ENCODE measurements around the gene PLEK.
"Not testable (repeated sequence)": the region's sequence is repeated elsewhere in the genome, so short reads cannot be mapped to it uniquely, and the experiment has no call there.

PLEK gene

GRCh38 chr2:68366083-68366560, 1.0 kb downstream of the PLEK start:
- Mint-ChIP-seq H3K27ac (no peak overlapping the region), H3K36me3 (ENCODE audit: low read depth) (peaks cover 9% of the 10 kb centered on the region), H3K4me3 (peak overlapping the region; percentile 33), H3K4me1 (ENCODE audit: low read depth) (peaks cover 32% of the 10 kb centered on the region), H3K27me3 (ENCODE audit: low read depth) (peaks cover 10% of the 10 kb centered on the region), H3K9me3 (peaks cover 13% of the 10 kb centered on the region)

GRCh38 chr2:68367953-68368653, 3.0 kb downstream of the PLEK start:
- H3K27ac Mint-ChIP-seq = no peak overlapping the region
- H3K36me3 Mint-ChIP-seq (ENCODE audit: low read depth) = peaks cover 9% of the 10 kb centered on the region
- peaks cover 28% of the 10 kb centered on the region for H3K4me1 Mint-ChIP-seq (ENCODE audit: low read depth)
- peaks cover 13% of the 10 kb centered on the region for H3K9me3 Mint-ChIP-seq
- peaks cover 10% of the 10 kb centered on the region for H3K27me3 Mint-ChIP-seq (ENCODE audit: low read depth)
- H3K4me3 Mint-ChIP-seq = no peak overlapping the region

GRCh38 chr2:68368654-68369336, 3.7 kb downstream of the PLEK start:
- H3K4me1 Mint-ChIP-seq (ENCODE audit: low read depth) = peaks cover 24% of the 10 kb centered on the region
- H3K36me3 Mint-ChIP-seq (ENCODE audit: low read depth) = peaks cover 9% of the 10 kb centered on the region
- no peak overlapping the region for H3K27ac Mint-ChIP-seq
- peaks cover 13% of the 10 kb centered on the region for H3K9me3 Mint-ChIP-seq
- no peak overlapping the region for H3K4me3 Mint-ChIP-seq
- peaks cover 10% of the 10 kb centered on the region for H3K27me3 Mint-ChIP-seq (ENCODE audit: low read depth)

GRCh38 chr2:68369337-68369734, 4.3 kb downstream of the PLEK start:
- Mint-ChIP-seq H3K36me3 (ENCODE audit: low read depth) (peaks cover 9% of the 10 kb centered on the region), H3K4me3 (no peak overlapping the region), H3K9me3 (peaks cover 13% of the 10 kb centered on the region), H3K4me1 (ENCODE audit: low read depth) (peaks cover 22% of the 10 kb centered on the region), H3K27me3 (ENCODE audit: low read depth) (peaks cover 13% of the 10 kb centered on the region), H3K27ac (no peak overlapping the region)

GRCh38 chr2:68371138-68371537, 6.1 kb downstream of the PLEK start:
- peaks cover 13% of the 10 kb centered on the region for H3K4me1 Mint-ChIP-seq (ENCODE audit: low read depth)
- H3K9me3 Mint-ChIP-seq = peaks cover 13% of the 10 kb centered on the region

GRCh38 chr2:68371581-68371980, 6.5 kb downstream of the PLEK start:
- H3K4me3 Mint-ChIP-seq = peak overlapping the region; percentile 3
- H3K27me3 Mint-ChIP-seq (ENCODE audit: low read depth) = peaks cover 18% of the 10 kb centered on the region
- peaks cover 9% of the 10 kb centered on the region for H3K36me3 Mint-ChIP-seq (ENCODE audit: low read depth)
- peaks cover 13% of the 10 kb centered on the region for H3K9me3 Mint-ChIP-seq
- peaks cover 12% of the 10 kb centered on the region for H3K4me1 Mint-ChIP-seq (ENCODE audit: low read depth)
- H3K27ac Mint-ChIP-seq = no peak overlapping the region

More at GRCh38 chr2:68371138-68371537, 6.1 kb downstream of the PLEK start:
- no peak overlapping the region for H3K4me3 Mint-ChIP-seq
- H3K36me3 Mint-ChIP-seq (ENCODE audit: low read depth) = peaks cover 9% of the 10 kb centered on the region
- peaks cover 18% of the 10 kb centered on the region for H3K27me3 Mint-ChIP-seq (ENCODE audit: low read depth)
- no peak overlapping the region for H3K27ac Mint-ChIP-seq

- peaks cover 26% of the 10 kb centered on the region for H3K27me3 Mint-ChIP-seq (ENCODE audit: low read depth)
- H3K4me1 Mint-ChIP-seq (ENCODE audit: low read depth) = peaks cover 18% of the 10 kb centered on the region
- H3K36me3 Mint-ChIP-seq (ENCODE audit: low read depth) = peaks cover 9% of the 10 kb centered on the region
- H3K27ac Mint-ChIP-seq = peak overlapping the region; percentile 13
- H3K4me3 Mint-ChIP-seq = no peak overlapping the region
- peaks cover 13% of the 10 kb centered on the region for H3K9me3 Mint-ChIP-seq
Observed at GRCh38 chr2:68372485-68372884, 7.4 kb downstream of the PLEK start.

GRCh38 chr2:68374184-68374583, 9.1 kb downstream of the PLEK start:
- peaks cover 5% of the 10 kb centered on the region for H3K36me3 Mint-ChIP-seq (ENCODE audit: low read depth)
- no peak overlapping the region for H3K4me3 Mint-ChIP-seq
- H3K9me3 Mint-ChIP-seq = peaks cover 7% of the 10 kb centered on the region
- peaks cover 25% of the 10 kb centered on the region for H3K4me1 Mint-ChIP-seq (ENCODE audit: low read depth)
- no peak overlapping the region for H3K27ac Mint-ChIP-seq
- H3K27me3 Mint-ChIP-seq (ENCODE audit: low read depth) = peaks cover 23% of the 10 kb centered on the region

- Mint-ChIP-seq H3K27ac (no peak overlapping the region), H3K36me3 (ENCODE audit: low read depth) (peaks cover 7% of the 10 kb centered on the region), H3K4me3 (no peak overlapping the region)
Observed at GRCh38 chr2:68375582-68375981, 10.5 kb downstream of the PLEK start.

GRCh38 chr2:68377137-68377780, 12.2 kb downstream of the PLEK start:
- Mint-ChIP-seq H3K27ac (no peak overlapping the region), H3K4me3 (no peak overlapping the region), H3K9me3 (peaks cover 3% of the 10 kb centered on the region), H3K36me3 (ENCODE audit: low read depth) (peaks cover 10% of the 10 kb centered on the region), H3K4me1 (ENCODE audit: low read depth) (peaks cover 28% of the 10 kb centered on the region), H3K27me3 (ENCODE audit: low read depth) (peaks cover 18% of the 10 kb centered on the region)

More at GRCh38 chr2:68375582-68375981, 10.5 kb downstream of the PLEK start:
- Mint-ChIP-seq H3K27me3 (ENCODE audit: low read depth) (peaks cover 23% of the 10 kb centered on the region), H3K4me1 (ENCODE audit: low read depth) (peaks cover 33% of the 10 kb centered on the region), H3K9me3 (no peaks in the 10 kb centered on the region)

- Mint-ChIP-seq H3K27me3 (ENCODE audit: low read depth) (peaks cover 18% of the 10 kb centered on the region), H3K4me1 (ENCODE audit: low read depth) (peaks cover 24% of the 10 kb centered on the region)
- not testable (repeated sequence) for H3K27ac Mint-ChIP-seq; H3K9me3 Mint-ChIP-seq; H3K36me3 Mint-ChIP-seq (ENCODE audit: low read depth); H3K4me3 Mint-ChIP-seq
Observed at GRCh38 chr2:68378779-68379178, 13.7 kb downstream of the PLEK start.

- peaks cover 3% of the 10 kb centered on the region for H3K9me3 Mint-ChIP-seq
- peak overlapping the region; percentile 60 for H3K27ac Mint-ChIP-seq
- H3K4me3 Mint-ChIP-seq = peak overlapping the region; percentile 36
- peaks cover 10% of the 10 kb centered on the region for H3K36me3 Mint-ChIP-seq (ENCODE audit: low read depth)
- peaks cover 24% of the 10 kb centered on the region for H3K4me1 Mint-ChIP-seq (ENCODE audit: low read depth)
- peaks cover 15% of the 10 kb centered on the region for H3K27me3 Mint-ChIP-seq (ENCODE audit: low read depth)
Observed at GRCh38 chr2:68379184-68379708, 14.2 kb downstream of the PLEK start.

- Mint-ChIP-seq H3K9me3 (peaks cover 3% of the 10 kb centered on the region), H3K27ac (no peak overlapping the region), H3K36me3 (ENCODE audit: low read depth) (peaks cover 13% of the 10 kb centered on the region), H3K27me3 (ENCODE audit: low read depth) (peaks cover 3% of the 10 kb centered on the region), H3K4me3 (no peak overlapping the region), H3K4me1 (ENCODE audit: low read depth) (peaks cover 41% of the 10 kb centered on the region)
Observed at GRCh38 chr2:68383778-68384177, 18.7 kb downstream of the PLEK start.

GRCh38 chr2:68384485-68385107, 19.5 kb downstream of the PLEK start:
- H3K36me3 Mint-ChIP-seq (ENCODE audit: low read depth) = peaks cover 11% of the 10 kb centered on the region
- no peak overlapping the region for H3K4me3 Mint-ChIP-seq
- no peak overlapping the region for H3K27ac Mint-ChIP-seq

More at GRCh38 chr2:68384485-68385107, 19.5 kb downstream of the PLEK start:
- Mint-ChIP-seq H3K9me3 (peaks cover 3% of the 10 kb centered on the region), H3K4me1 (ENCODE audit: low read depth) (peaks cover 43% of the 10 kb centered on the region), H3K27me3 (ENCODE audit: low read depth) (peaks cover 10% of the 10 kb centered on the region)
